Omental fat pad (tissue), 4 donors: ENCODE data around the gene ERC2. TPM values are rescaled to one million over a fixed set of nuclear protein-coding genes. Genes with fewer than 3 reads are reported as not detected.

Source experiments
- ATAC-seq: fragments of 150-250 bp; one replicate; pipeline ENCODE4 v1.9.1; 2016; ENCODE audit warnings: mild to moderate bottlenecking, moderate library complexity; ENCODE audit not compliant: low FRiP score
- DNase-seq: peaks from one replicate; pipeline ENCODE4 v3.0.0-alpha.2; 2019; ENCODE audit warnings: low spot score
- CTCF ChIP-seq, 3 donors: fragments of 450-650 bp; IDR thresholded peaks; one replicate each; pipeline ENCODE4 v1.5.1; 2016 to 2017; ENCODE audit warnings: antibody characterized with exemption in 3 of 3, mild to moderate bottlenecking in 3 of 3, moderate library complexity in 2 of 3
- total RNA-seq, 4 donors: library from RNA; depleted of rRNA; stranded (reverse); fragments of >200 nt; gene quantifications; one replicate each; pipeline ENCODE4 v1.1.0, GENCODE V29; 2016

Gene ERC2
- total RNA-seq, 4 donors from 2014 or later, result 0.75 to 4.2 (median 2.3) TPM; not detected in 1

GRCh38 chr3:55545995-55546394, 922.3 kb downstream of the ERC2 start:
- TF ChIP-seq CTCF (IDR thresholded peaks at IDR 0.05), result no peak
- DNase-seq (no peak), ATAC-seq (no peak)

GRCh38 chr3:55544219-55544618, 924.0 kb downstream of the ERC2 start:
- no peak for ATAC-seq
- no peak for DNase-seq
- TF ChIP-seq CTCF (IDR thresholded peaks at IDR 0.05), result no peak

GRCh38 chr3:55543181-55543614, 925.1 kb downstream of the ERC2 start:
- TF ChIP-seq CTCF (IDR thresholded peaks at IDR 0.05), result no peak
- no peak for DNase-seq
- ATAC-seq, result no peak

GRCh38 chr3:55541456-55541855, 926.8 kb downstream of the ERC2 start:
- no peak for TF ChIP-seq CTCF (IDR thresholded peaks at IDR 0.05)
- ATAC-seq (no peak), DNase-seq (no peak)

GRCh38 chr3:55541016-55541415, 927.3 kb downstream of the ERC2 start:
- no peak for TF ChIP-seq CTCF (IDR thresholded peaks at IDR 0.05)
- DNase-seq (no peak), ATAC-seq (no peak)

- ATAC-seq (no peak), DNase-seq (no peak)
- TF ChIP-seq CTCF (IDR thresholded peaks at IDR 0.05), result no peak
These were observed 927.7 kb downstream of the ERC2 start for GRCh38 chr3:55540579-55540978.

GRCh38 chr3:55538158-55538557, 930.1 kb downstream of the ERC2 start:
- TF ChIP-seq CTCF (IDR thresholded peaks at IDR 0.05), result no peak
- ATAC-seq (no peak), DNase-seq (no peak)
